B cell (primary cell): ENCODE data around the gene ZNF462. TPM values are rescaled to one million over a fixed set of nuclear protein-coding genes. Genes with fewer than 3 reads are reported as not detected.

Experiments
- ATAC-seq: fragments of 200-7000 bp; cut with Tn5 transposase; one replicate; pipeline ENCODE4 v1.10.0; 2021; ENCODE audit warnings: low read depth, mild to moderate bottlenecking, moderate number of reproducible peaks, moderate library complexity
- CTCF ChIA-PET: fragments of 350-600 bp; sonication (Branson Sonifier 250); formaldehyde crosslinking; loops from one replicate; lab custom pipeline; 2021; ENCODE audit warnings: antibody characterized with exemption, inconsistent platforms; lab: Charles Lee
- POLR2A ChIA-PET: fragments of 350-600 bp; sonication (Branson Sonifier 250); formaldehyde crosslinking; loops from one replicate; lab custom pipeline; 2021; ENCODE audit warnings: antibody characterized with exemption; lab: Charles Lee
- DNase-seq: peaks from one replicate; pipeline ENCODE4 v3.0.0; 2013
- H2AFZ ChIP-seq: 2 replicates; pipeline ENCODE4 v1.6.1; 2012; ENCODE audit warnings: mild to moderate bottlenecking, low read depth, low read length; ENCODE audit not compliant: insufficient read depth, poor library complexity, severe bottlenecking
- H3K27ac ChIP-seq, 2 donors: 1 replicate in 1 of 2; 2 replicates in 1 of 2; pipeline ENCODE4 v1.5.1; 2012 to 2013; ENCODE audit warnings: low read length in 2 of 2, mild to moderate bottlenecking in 2 of 2, moderate library complexity in 1 of 2
- H3K27me3 ChIP-seq, 4 experiments: fragments of 200-600 bp in 1 of 4; sonication (generic) in 1 of 4; replicated peaks in 1 of 4; 1 replicate in 2 of 4; 2 replicates in 2 of 4; pipeline versions ENCODE4 v1.6.1 to v1.7.0; 2013 to 2016; ENCODE audit warnings: low read length in 3 of 4, mild to moderate bottlenecking in 2 of 4, mixed read lengths in 1 of 4, moderate library complexity in 1 of 4; ENCODE audit not compliant: insufficient read depth in 4 of 4, control insufficient read depth in 3 of 4; ENCODE audit errors: control extremely low read depth in 1 of 4
- H3K36me3 ChIP-seq, 2 experiments: replicated peaks in 1 of 2; 1 replicate in 1 of 2; 2 replicates in 1 of 2; pipeline versions ENCODE4 v1.6.1 to v1.7.1; 2013; ENCODE audit warnings: low read length in 1 of 2; ENCODE audit not compliant: insufficient read depth in 2 of 2, control insufficient read depth in 1 of 2; ENCODE audit errors: control extremely low read depth in 1 of 2, extremely low read depth in 1 of 2
- H3K4me1 ChIP-seq, 2 donors: fragments of 200-600 bp in 1 of 2; sonication (generic) in 1 of 2; 1 replicate in 1 of 2; 2 replicates in 1 of 2; pipeline versions ENCODE4 v1.5.1 to v1.6.1; 2013 to 2017; ENCODE audit warnings: low read length in 2 of 2; ENCODE audit not compliant: control insufficient read depth in 2 of 2, insufficient read depth in 2 of 2
- H3K4me2 ChIP-seq: replicated peaks from 2 replicates; pipeline ENCODE3; 2012; ENCODE audit warnings: mild to moderate bottlenecking, low read depth, low read length; ENCODE audit not compliant: poor library complexity, severe bottlenecking
- H3K4me3 ChIP-seq, 5 experiments: fragments of 200-600 bp in 1 of 5; sonication (generic) in 1 of 5; 1 replicate in 3 of 5; 2 replicates in 2 of 5; pipeline versions ENCODE4 v1.5.1 to v1.7.0; 2011 to 2016; ENCODE audit warnings: low read length in 4 of 5, mild to moderate bottlenecking in 4 of 5, low read depth in 2 of 5, control low read depth in 1 of 5, moderate library complexity in 1 of 5; ENCODE audit not compliant: insufficient read depth in 1 of 5; ENCODE audit errors: control extremely low read depth in 1 of 5, extremely low read depth in 1 of 5
- H3K79me2 ChIP-seq: fragments of 200-600 bp; sonication (generic); one replicate; pipeline ENCODE4 v1.6.0; 2016; ENCODE audit warnings: low read length; ENCODE audit not compliant: control insufficient read depth, insufficient read depth
- H3K9ac ChIP-seq: fragments of 200-600 bp; sonication (generic); 2 replicates; pipeline ENCODE4 v1.6.1; 2017; ENCODE audit warnings: mild to moderate bottlenecking, low read length, moderate library complexity
- H3K9me3 ChIP-seq, 3 donors: one replicate each; pipeline versions ENCODE4 v1.6.1 to v1.7.1; 2013; ENCODE audit warnings: low read length in 2 of 3; ENCODE audit not compliant: control insufficient read depth in 2 of 3, insufficient read depth in 1 of 3; ENCODE audit errors: control extremely low read depth in 1 of 3
- H4K20me1 ChIP-seq: 2 replicates; pipeline ENCODE4 v1.6.0; 2012; ENCODE audit warnings: mild to moderate bottlenecking, low read length; ENCODE audit not compliant: insufficient read depth, control insufficient read depth, poor library complexity, severe bottlenecking
- H3K27ac Mint-ChIP-seq: one replicate; pipeline ENCODE4 v1.8.0; 2021; ENCODE audit warnings: mixed read lengths
- H3K27me3 Mint-ChIP-seq: one replicate; pipeline ENCODE4 v1.8.0; 2021; ENCODE audit warnings: mixed read lengths
- H3K4me1 Mint-ChIP-seq: one replicate; pipeline ENCODE4 v1.8.0; 2021; ENCODE audit warnings: mixed read lengths
- H3K4me3 Mint-ChIP-seq: one replicate; pipeline ENCODE4 v1.8.0; 2021; ENCODE audit warnings: mixed read lengths
- H3K9me3 Mint-ChIP-seq: one replicate; pipeline ENCODE4 v1.8.0; 2022; ENCODE audit warnings: mixed read lengths; ENCODE audit not compliant: insufficient read depth
- EZH2 ChIP-seq: IDR thresholded peaks from 2 replicates; pipeline ENCODE4 v1.6.1; 2012; ENCODE audit warnings: borderline replicate concordance, low read depth, mild to moderate bottlenecking, moderate library complexity, low read length; ENCODE audit not compliant: insufficient read depth, poor library complexity, severe bottlenecking
- WGBS: methylation state at CpG from one replicate; pipeline ENCODE4 v1.1.5; 2013; ENCODE audit warnings: missing lambda C conversion rate; ENCODE audit not compliant: insufficient coverage; 5-methylcytosine and 5-hydroxymethylcytosine counted together
- intact Hi-C: fragments of 100-400 bp; cut with micrococcal nuclease; formaldehyde crosslinking; loops from one replicate; pipeline ENCODE4 v1.10.0; 2022
- polyA plus RNA-seq: library from polyadenylated mRNA; depleted of rRNA; stranded (reverse); fragments of >200 nt; gene quantifications from 2 replicates; pipeline ENCODE4 v1.2.3, GENCODE V29; 2012
- total RNA-seq, 2 donors: library from RNA; stranded (reverse); fragments of 120-200 nt in 1 of 2; gene quantifications; 1 replicate in 1 of 2; 2 replicates in 1 of 2; pipeline versions ENCODE4 v1.2.3 to v1.2.4, GENCODE V29; 2013 to 2022
- TF ChIP-seq, protein P1 (sequence below): fragments of 200-600 bp; IDR thresholded peaks from one replicate; pipeline ENCODE4 v1.8.0; 2022; ENCODE audit warnings: antibody characterized with exemption, mild to moderate bottlenecking

Gene ZNF462
- total and polyA plus RNA-seq, 2 donors (not counting 1 experiment from before 2014, with no cell fraction given), result not detected

- no peak for TF ChIP-seq EZH2
- TF ChIP-seq, protein P1, sequence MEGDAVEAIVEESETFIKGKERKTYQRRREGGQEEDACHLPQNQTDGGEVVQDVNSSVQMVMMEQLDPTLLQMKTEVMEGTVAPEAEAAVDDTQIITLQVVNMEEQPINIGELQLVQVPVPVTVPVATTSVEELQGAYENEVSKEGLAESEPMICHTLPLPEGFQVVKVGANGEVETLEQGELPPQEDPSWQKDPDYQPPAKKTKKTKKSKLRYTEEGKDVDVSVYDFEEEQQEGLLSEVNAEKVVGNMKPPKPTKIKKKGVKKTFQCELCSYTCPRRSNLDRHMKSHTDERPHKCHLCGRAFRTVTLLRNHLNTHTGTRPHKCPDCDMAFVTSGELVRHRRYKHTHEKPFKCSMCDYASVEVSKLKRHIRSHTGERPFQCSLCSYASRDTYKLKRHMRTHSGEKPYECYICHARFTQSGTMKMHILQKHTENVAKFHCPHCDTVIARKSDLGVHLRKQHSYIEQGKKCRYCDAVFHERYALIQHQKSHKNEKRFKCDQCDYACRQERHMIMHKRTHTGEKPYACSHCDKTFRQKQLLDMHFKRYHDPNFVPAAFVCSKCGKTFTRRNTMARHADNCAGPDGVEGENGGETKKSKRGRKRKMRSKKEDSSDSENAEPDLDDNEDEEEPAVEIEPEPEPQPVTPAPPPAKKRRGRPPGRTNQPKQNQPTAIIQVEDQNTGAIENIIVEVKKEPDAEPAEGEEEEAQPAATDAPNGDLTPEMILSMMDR, result no peak
- Histone ChIP-seq H3K9ac (no peak overlapping the region), H4K20me1 (no peaks in the 10 kb centered on the region), H3K36me3 (no peaks in the 10 kb centered on the region), H3K4me3 (no peak overlapping the region), H3K4me2 (no peak overlapping the region), H3K27ac (no peak overlapping the region), H3K4me1 (no peaks in the 10 kb centered on the region), H3K9me3 (no peaks in the 10 kb centered on the region), H3K27me3 (no peaks in the 10 kb centered on the region), H2AFZ (no peak overlapping the region), H3K79me2 (no peaks in the 10 kb centered on the region)
- no peaks in the 10 kb centered on the region for H3K9me3 Mint-ChIP-seq
- CTCF ChIA-PET, result no interaction called here
- POLR2A ChIA-PET, result no interaction called here
- 95% methylated on average over 6 of the region's 9 CpGs for WGBS
- DNase-seq (no peak), ATAC-seq (no peak)
- no peak overlapping the region for H3K4me3 Mint-ChIP-seq
- no peak overlapping the region for H3K27ac Mint-ChIP-seq
- H3K4me1 Mint-ChIP-seq, result no peaks in the 10 kb centered on the region
- H3K27me3 Mint-ChIP-seq, result peaks cover 3% of the 10 kb centered on the region
- intact Hi-C loops, result no loop called here
Observed at GRCh38 chr9:106972082-106972481, 109.1 kb downstream of the ZNF462 start.

- H3K9me3 ChIP-seq, result no peaks in the 10 kb centered on the region
- no peak overlapping the region for H2AFZ ChIP-seq
- DNase-seq (no peak), ATAC-seq (no peak)
- Mint-ChIP-seq H3K27ac (no peak overlapping the region), H3K9me3 (no peaks in the 10 kb centered on the region), H3K4me1 (no peaks in the 10 kb centered on the region), H3K27me3 (peaks cover 1% of the 10 kb centered on the region), H3K4me3 (no peak overlapping the region)
- no peak overlapping the region for H3K4me2 ChIP-seq
- no peaks in the 10 kb centered on the region for H3K4me1 ChIP-seq
- no peak overlapping the region for H3K27ac ChIP-seq
- no peak overlapping the region for H3K9ac ChIP-seq
- POLR2A ChIA-PET, result no interaction called here
- no peak for TF ChIP-seq EZH2
- TF ChIP-seq, protein P1, result no peak
- H3K27me3 ChIP-seq, result no peaks in the 10 kb centered on the region
- intact Hi-C loops, result no loop called here
- 100% methylated on average over 2 of the region's 2 CpGs for WGBS
- no peaks in the 10 kb centered on the region for H4K20me1 ChIP-seq
- H3K79me2 ChIP-seq, result no peaks in the 10 kb centered on the region
- no peak overlapping the region for H3K4me3 ChIP-seq
- no peaks in the 10 kb centered on the region for H3K36me3 ChIP-seq
- CTCF ChIA-PET, result no interaction called here
Observed at GRCh38 chr9:106974341-106974740, 111.4 kb downstream of the ZNF462 start.
